ENCODE measurements around the gene CLEC4M. TPM values are rescaled to one million over a fixed set of nuclear protein-coding genes. Genes with fewer than 3 reads are reported as not detected.

Gene CLEC4M
- total RNA-seq, 1 donor from 2014 or later: not detected

- H3K36me3 Mint-ChIP-seq (ENCODE audit: low read depth, unreplicated experiment): no peaks in the 10 kb centered on the region
- TF ChIP-seq CTCF (IDR thresholded peaks at IDR 0.05; ENCODE audit: unreplicated experiment): no peak
- H3K4me3 Mint-ChIP-seq (ENCODE audit: unreplicated experiment): no peak overlapping the region
- H3K27me3 Mint-ChIP-seq (ENCODE audit: unreplicated experiment): no peaks in the 10 kb centered on the region
- DNase-seq (ENCODE audit: low spot score): no peak
- H3K4me1 Mint-ChIP-seq (ENCODE audit: unreplicated experiment): no peaks in the 10 kb centered on the region
- H3K27ac Mint-ChIP-seq (ENCODE audit: unreplicated experiment): no peak overlapping the region
- no peaks in the 10 kb centered on the region for H3K9me3 Mint-ChIP-seq (ENCODE audit: unreplicated experiment)
Observed at GRCh38 chr19:7773841-7774240, 10.8 kb downstream of the CLEC4M start.

- Mint-ChIP-seq H3K27ac (ENCODE audit: unreplicated experiment) (no peak overlapping the region), H3K36me3 (ENCODE audit: low read depth, unreplicated experiment) (no peaks in the 10 kb centered on the region), H3K9me3 (ENCODE audit: unreplicated experiment) (no peaks in the 10 kb centered on the region), H3K27me3 (ENCODE audit: unreplicated experiment) (peaks cover 2% of the 10 kb centered on the region), H3K4me3 (ENCODE audit: unreplicated experiment) (no peak overlapping the region), H3K4me1 (ENCODE audit: unreplicated experiment) (no peaks in the 10 kb centered on the region)
- no peak for DNase-seq (ENCODE audit: low spot score)
- no peak for TF ChIP-seq CTCF (IDR thresholded peaks at IDR 0.05; ENCODE audit: unreplicated experiment)
Observed at GRCh38 chr19:7775761-7776160, 12.7 kb downstream of the CLEC4M start.

GRCh38 chr19:7778081-7778480 lies 15.0 kb downstream of the CLEC4M start:
- Mint-ChIP-seq H3K9me3 (ENCODE audit: unreplicated experiment) (no peaks in the 10 kb centered on the region), H3K27me3 (ENCODE audit: unreplicated experiment) (peaks cover 4% of the 10 kb centered on the region), H3K36me3 (ENCODE audit: low read depth, unreplicated experiment) (no peaks in the 10 kb centered on the region), H3K4me3 (ENCODE audit: unreplicated experiment) (no peak overlapping the region), H3K4me1 (ENCODE audit: unreplicated experiment) (no peaks in the 10 kb centered on the region), H3K27ac (ENCODE audit: unreplicated experiment) (no peak overlapping the region)
- DNase-seq (ENCODE audit: low spot score): no peak
- no peak for TF ChIP-seq CTCF (IDR thresholded peaks at IDR 0.05; ENCODE audit: unreplicated experiment)

- Mint-ChIP-seq H3K36me3 (ENCODE audit: low read depth, unreplicated experiment) (no peaks in the 10 kb centered on the region), H3K27ac (ENCODE audit: unreplicated experiment) (no peak overlapping the region), H3K27me3 (ENCODE audit: unreplicated experiment) (peaks cover 7% of the 10 kb centered on the region), H3K4me1 (ENCODE audit: unreplicated experiment) (no peaks in the 10 kb centered on the region), H3K4me3 (ENCODE audit: unreplicated experiment) (no peak overlapping the region), H3K9me3 (ENCODE audit: unreplicated experiment) (no peaks in the 10 kb centered on the region)
- no peak for DNase-seq (ENCODE audit: low spot score)
- TF ChIP-seq CTCF (IDR thresholded peaks at IDR 0.05; ENCODE audit: unreplicated experiment): no peak
Observed at GRCh38 chr19:7779631-7780486, 16.8 kb downstream of the CLEC4M start.

- Mint-ChIP-seq H3K36me3 (ENCODE audit: low read depth, unreplicated experiment) (no peaks in the 10 kb centered on the region), H3K4me3 (ENCODE audit: unreplicated experiment) (no peak overlapping the region), H3K27ac (ENCODE audit: unreplicated experiment) (no peak overlapping the region), H3K27me3 (ENCODE audit: unreplicated experiment) (peaks cover 7% of the 10 kb centered on the region), H3K9me3 (ENCODE audit: unreplicated experiment) (no peaks in the 10 kb centered on the region), H3K4me1 (ENCODE audit: unreplicated experiment) (no peaks in the 10 kb centered on the region)
- no peak for TF ChIP-seq CTCF (IDR thresholded peaks at IDR 0.05; ENCODE audit: unreplicated experiment)
- no peak for DNase-seq (ENCODE audit: low spot score)
Observed at GRCh38 chr19:7781157-7781556, 18.1 kb downstream of the CLEC4M start.

Data from endothelial cell (in vitro differentiated cells).